ENCODE measurements around the gene TMEM59L. TPM values are rescaled to one million over a fixed set of nuclear protein-coding genes. Genes with fewer than 3 reads are reported as not detected.

Gene TMEM59L
- total and polyA plus RNA-seq, 2 donors (not counting 1 experiment from before 2014, with no cell fraction given), result not detected

DNA sequence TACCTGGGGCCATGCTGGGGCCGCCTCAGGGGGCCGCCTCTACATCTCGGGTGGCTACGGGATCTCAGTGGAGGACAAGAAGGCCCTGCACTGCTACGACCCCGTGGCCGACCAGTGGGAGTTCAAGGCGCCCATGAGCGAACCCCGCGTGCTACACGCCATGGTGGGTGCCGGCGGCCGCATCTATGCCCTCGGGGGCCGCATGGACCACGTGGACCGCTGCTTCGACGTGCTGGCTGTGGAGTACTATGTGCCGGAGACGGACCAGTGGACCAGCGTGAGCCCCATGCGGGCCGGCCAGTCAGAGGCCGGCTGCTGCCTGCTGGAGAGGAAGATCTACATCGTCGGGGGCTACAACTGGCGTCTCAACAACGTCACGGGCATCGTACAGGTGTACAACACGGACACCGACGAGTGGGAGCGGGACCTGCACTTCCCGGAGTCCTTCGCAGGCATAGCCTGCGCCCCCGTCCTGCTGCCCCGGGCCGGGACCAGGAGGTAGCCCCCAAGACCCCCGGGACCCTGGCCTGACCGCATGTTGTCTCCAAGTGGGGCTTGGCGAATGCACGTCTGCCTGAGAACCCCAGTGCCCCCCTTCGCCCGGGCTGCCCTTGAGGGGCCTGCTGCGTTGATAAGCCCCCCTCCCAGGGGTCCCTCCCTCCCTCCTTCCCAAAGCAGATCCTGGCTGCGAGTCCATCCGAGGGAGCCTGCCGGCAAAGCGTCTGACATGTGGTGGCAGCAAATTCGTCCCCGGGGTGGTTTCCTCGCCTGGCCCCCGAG, 56.3 kb downstream of the TMEM59L start:
- Mint-ChIP-seq H3K27me3 (no peaks in the 10 kb centered on the region), H3K4me1 (peaks cover 7% of the 10 kb centered on the region), H3K9me3 (ENCODE audit: insufficient read depth) (no peaks in the 10 kb centered on the region), H3K27ac (no peak overlapping the region), H3K4me3 (no peak overlapping the region)
- Histone ChIP-seq H3K4me3 (ENCODE audit: control extremely low read depth in 1 of 5, extremely low read depth in 1 of 5, insufficient read depth in 1 of 5, low read depth in 2 of 5, low read length in 4 of 5) (no peak overlapping the region), H3K27me3 (replicated peaks in 1 of 4; ENCODE audit: control extremely low read depth in 1 of 4, control insufficient read depth in 3 of 4, insufficient read depth in 4 of 4, low read length in 3 of 4) (no peaks in the 10 kb centered on the region), H3K36me3 (replicated peaks in 1 of 2; ENCODE audit: control extremely low read depth in 1 of 2, control insufficient read depth in 1 of 2, extremely low read depth in 1 of 2, insufficient read depth in 2 of 2, low read length in 1 of 2) (peaks cover 0 to 18% of the 10 kb centered on the region in 2 experiments), H3K4me2 (replicated peaks; ENCODE audit: low read depth, low read length, poor library complexity, severe bottlenecking) (no peak overlapping the region), H2AFZ (ENCODE audit: insufficient read depth, low read depth, low read length, poor library complexity, severe bottlenecking) (no peak overlapping the region), H3K9ac (ENCODE audit: low read length) (no peak overlapping the region), H3K27ac (ENCODE audit: low read length in 2 of 2) (no peak overlapping the region), H3K4me1 (ENCODE audit: control insufficient read depth in 2 of 2, insufficient read depth in 2 of 2, low read length in 2 of 2) (peaks cover 0 to 22% of the 10 kb centered on the region in 2 donors), H3K79me2 (ENCODE audit: control insufficient read depth, insufficient read depth, low read length) (no peaks in the 10 kb centered on the region), H4K20me1 (ENCODE audit: control insufficient read depth, insufficient read depth, low read length, poor library complexity, severe bottlenecking) (no peaks in the 10 kb centered on the region), H3K9me3 (ENCODE audit: control extremely low read depth in 1 of 3, control insufficient read depth in 2 of 3, insufficient read depth in 1 of 3, low read length in 2 of 3) (peaks cover 0 to 3% (median 0%) of the 10 kb centered on the region in 3 donors)
- CTCF ChIA-PET, result no interaction called here
- no peak for TF ChIP-seq EZH2 (IDR thresholded peaks at IDR 0.05; ENCODE audit: borderline replicate concordance, insufficient read depth, low read depth, low read length, poor library complexity, severe bottlenecking)
- TF ChIP-seq, protein P1, sequence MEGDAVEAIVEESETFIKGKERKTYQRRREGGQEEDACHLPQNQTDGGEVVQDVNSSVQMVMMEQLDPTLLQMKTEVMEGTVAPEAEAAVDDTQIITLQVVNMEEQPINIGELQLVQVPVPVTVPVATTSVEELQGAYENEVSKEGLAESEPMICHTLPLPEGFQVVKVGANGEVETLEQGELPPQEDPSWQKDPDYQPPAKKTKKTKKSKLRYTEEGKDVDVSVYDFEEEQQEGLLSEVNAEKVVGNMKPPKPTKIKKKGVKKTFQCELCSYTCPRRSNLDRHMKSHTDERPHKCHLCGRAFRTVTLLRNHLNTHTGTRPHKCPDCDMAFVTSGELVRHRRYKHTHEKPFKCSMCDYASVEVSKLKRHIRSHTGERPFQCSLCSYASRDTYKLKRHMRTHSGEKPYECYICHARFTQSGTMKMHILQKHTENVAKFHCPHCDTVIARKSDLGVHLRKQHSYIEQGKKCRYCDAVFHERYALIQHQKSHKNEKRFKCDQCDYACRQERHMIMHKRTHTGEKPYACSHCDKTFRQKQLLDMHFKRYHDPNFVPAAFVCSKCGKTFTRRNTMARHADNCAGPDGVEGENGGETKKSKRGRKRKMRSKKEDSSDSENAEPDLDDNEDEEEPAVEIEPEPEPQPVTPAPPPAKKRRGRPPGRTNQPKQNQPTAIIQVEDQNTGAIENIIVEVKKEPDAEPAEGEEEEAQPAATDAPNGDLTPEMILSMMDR (IDR thresholded peaks at IDR 0.05), result no peak
- intact Hi-C loops (cut with micrococcal nuclease), result no loop called here
- POLR2A ChIA-PET, result no interaction called here
- no peak for ATAC-seq (ENCODE audit: low read depth)
- 98% methylated on average over 58 of the region's 58 CpGs for WGBS (ENCODE audit: insufficient coverage)
- no peak for DNase-seq

DNA sequence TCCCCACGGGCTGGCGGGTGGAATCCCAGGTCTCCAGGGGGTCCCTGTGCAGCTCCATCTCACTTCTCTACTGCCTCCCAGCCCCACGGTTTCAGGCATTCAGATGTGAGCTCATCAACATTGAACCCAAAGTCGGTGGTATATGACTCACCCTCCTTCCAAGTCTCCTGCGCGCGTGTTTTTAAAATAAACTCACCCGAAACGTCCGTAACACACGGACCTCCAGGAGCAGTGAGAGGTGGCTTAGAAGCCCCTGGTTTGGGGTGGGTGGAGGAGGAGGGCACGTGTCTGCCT, 56.8 kb downstream of the TMEM59L start:
- peaks cover 0 to 3% (median 0%) of the 10 kb centered on the region in 3 donors for H3K9me3 ChIP-seq (ENCODE audit: control extremely low read depth in 1 of 3, control insufficient read depth in 2 of 3, insufficient read depth in 1 of 3, low read length in 2 of 3)
- H4K20me1 ChIP-seq (ENCODE audit: control insufficient read depth, insufficient read depth, low read length, poor library complexity, severe bottlenecking), result no peaks in the 10 kb centered on the region
- DNase-seq (no peak), ATAC-seq (ENCODE audit: low read depth) (no peak)
- H3K4me3 ChIP-seq (ENCODE audit: control extremely low read depth in 1 of 5, extremely low read depth in 1 of 5, insufficient read depth in 1 of 5, low read depth in 2 of 5, low read length in 4 of 5), result no peak overlapping the region
- no peak overlapping the region for H3K9ac ChIP-seq (ENCODE audit: low read length)
- ChIA-PET CTCF (no interaction called here), POLR2A (no interaction called here)
- intact Hi-C loops (cut with micrococcal nuclease), result no loop called here
- TF ChIP-seq, protein P1 (IDR thresholded peaks at IDR 0.05), result no peak
- no peak for TF ChIP-seq EZH2 (IDR thresholded peaks at IDR 0.05; ENCODE audit: borderline replicate concordance, insufficient read depth, low read depth, low read length, poor library complexity, severe bottlenecking)
- Mint-ChIP-seq H3K27ac (no peak overlapping the region), H3K4me1 (peaks cover 3% of the 10 kb centered on the region), H3K9me3 (ENCODE audit: insufficient read depth) (no peaks in the 10 kb centered on the region), H3K27me3 (no peaks in the 10 kb centered on the region), H3K4me3 (no peak overlapping the region)
- H2AFZ ChIP-seq (ENCODE audit: insufficient read depth, low read depth, low read length, poor library complexity, severe bottlenecking), result no peak overlapping the region
- H3K79me2 ChIP-seq (ENCODE audit: control insufficient read depth, insufficient read depth, low read length), result no peaks in the 10 kb centered on the region
- WGBS (ENCODE audit: insufficient coverage), result 91% methylated on average over 2 of the region's 12 CpGs
- no peaks in the 10 kb centered on the region for H3K27me3 ChIP-seq (replicated peaks in 1 of 4; ENCODE audit: control extremely low read depth in 1 of 4, control insufficient read depth in 3 of 4, insufficient read depth in 4 of 4, low read length in 3 of 4)
- no peak overlapping the region for H3K4me2 ChIP-seq (replicated peaks; ENCODE audit: low read depth, low read length, poor library complexity, severe bottlenecking)
- H3K4me1 ChIP-seq (ENCODE audit: control insufficient read depth in 2 of 2, insufficient read depth in 2 of 2, low read length in 2 of 2), result peaks cover 0 to 18% of the 10 kb centered on the region in 2 donors
- H3K27ac ChIP-seq (ENCODE audit: low read length in 2 of 2), result no peak overlapping the region
- peaks cover 0 to 18% of the 10 kb centered on the region in 2 experiments for H3K36me3 ChIP-seq (replicated peaks in 1 of 2; ENCODE audit: control extremely low read depth in 1 of 2, control insufficient read depth in 1 of 2, extremely low read depth in 1 of 2, insufficient read depth in 2 of 2, low read length in 1 of 2)
